ENCODE data around the gene CEMIP2.

Gene CEMIP2

DNA sequence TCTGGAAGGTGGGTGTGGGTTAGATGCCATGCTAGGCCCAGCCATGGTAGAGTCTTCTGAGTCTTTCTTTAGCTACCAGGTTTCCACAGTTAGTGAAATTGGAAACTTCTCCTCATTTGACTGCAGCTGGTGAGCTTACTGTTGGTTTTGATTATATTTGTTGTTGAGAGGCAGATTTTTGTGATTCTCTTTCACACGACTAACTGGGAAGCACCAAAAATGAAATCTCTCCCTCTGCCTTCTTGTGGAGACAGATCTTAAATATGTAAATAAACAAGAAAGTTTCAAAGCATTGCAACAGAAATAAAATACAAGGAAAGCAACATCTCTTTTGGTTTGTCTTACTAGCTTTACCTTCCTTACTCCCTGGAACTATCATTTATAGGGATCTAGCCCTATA, 122.2 kb downstream of the CEMIP2 start:
- no peak for DNase-seq (ENCODE audit: low spot score)

DNA sequence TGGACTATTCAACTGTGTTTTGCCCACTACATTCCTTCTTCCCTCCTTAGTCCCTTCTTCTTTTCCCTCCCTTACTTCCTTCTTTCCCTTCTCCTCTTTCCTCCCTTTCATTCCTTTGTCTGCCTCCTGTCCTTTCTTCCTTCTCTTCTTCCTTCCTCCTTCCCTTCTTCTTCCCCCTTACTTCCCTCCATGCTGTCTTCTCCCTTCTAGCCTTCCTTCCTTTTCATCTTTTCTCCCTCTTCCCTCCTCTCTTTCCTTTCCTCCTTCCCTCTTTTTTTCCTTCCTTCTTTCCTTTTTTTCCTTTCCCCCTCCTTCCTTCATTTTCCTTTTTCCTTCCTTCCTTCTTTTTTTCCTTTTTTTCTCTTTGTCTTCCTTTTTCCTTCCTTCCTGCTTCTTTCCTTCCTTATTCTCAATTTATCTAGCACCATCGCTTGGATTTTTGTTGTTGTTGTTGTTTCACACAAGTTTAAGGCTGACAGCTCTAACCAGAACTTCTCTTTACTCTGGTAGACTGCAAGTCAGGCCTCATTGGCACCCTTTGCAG, 123.4 kb downstream of the CEMIP2 start:
- DNase-seq (ENCODE audit: low spot score) = no peak

DNA sequence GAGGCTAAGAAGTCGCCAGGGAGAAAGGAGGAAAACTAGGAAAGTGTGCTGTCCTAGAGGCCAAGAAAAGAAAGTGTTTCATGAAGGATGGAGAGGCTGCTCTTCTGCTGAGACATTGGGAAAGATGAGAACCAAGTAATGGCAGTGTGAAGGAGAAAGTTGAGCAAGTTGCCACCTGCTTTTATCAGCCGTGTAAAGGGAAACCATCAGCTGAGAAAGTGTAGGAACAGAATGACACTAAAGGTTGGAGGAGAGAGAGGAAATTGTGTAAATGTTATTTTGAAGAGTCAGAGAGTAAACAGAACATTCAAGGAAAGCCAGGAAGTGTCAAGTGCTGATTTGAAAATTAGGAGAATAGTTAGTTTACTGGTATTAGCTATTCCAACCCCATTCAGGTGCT, 125.0 kb downstream of the CEMIP2 start:
- DNase-seq (ENCODE audit: low spot score) = no peak

DNA sequence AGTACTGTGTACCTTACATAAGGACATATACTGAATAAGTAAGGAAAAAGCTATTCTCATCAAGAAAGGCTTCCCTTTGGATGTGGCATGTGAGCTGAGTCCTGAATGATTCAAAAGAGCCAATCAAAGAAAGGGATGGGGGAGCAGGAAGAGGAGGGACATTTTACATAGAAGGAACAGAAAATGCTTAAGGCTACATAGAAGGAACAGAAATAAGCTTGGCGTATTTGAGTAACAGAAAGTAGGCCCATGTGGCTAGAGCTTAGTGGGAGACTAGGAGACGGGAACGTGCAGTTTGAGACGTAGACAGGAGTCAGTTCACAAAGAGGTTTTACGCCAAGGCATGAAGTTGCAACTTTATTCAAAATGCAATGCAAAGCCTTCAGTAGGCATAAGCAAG, 126.3 kb downstream of the CEMIP2 start:
- DNase-seq (ENCODE audit: low spot score) = no peak

DNA sequence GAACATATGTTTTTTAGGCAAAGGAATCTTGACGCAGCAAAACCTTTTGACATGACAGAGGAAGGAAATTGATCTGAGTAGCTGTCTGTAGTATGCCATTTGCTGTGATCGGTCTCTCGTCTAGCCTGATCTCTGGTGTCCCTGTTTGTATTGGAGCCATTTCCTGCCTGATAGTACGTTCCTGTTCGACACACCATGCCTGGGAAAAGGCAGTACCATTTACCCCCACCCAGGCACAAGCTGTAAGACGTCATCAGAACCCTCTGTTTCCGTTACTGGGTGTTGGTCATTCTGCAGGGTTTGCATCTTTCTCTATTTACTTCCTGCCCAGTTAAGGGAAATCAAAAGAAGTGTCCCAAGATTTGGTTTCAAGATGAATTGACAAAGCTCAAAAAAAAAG, 129.7 kb downstream of the CEMIP2 start:
- DNase-seq (ENCODE audit: low spot score) = no peak

DNA sequence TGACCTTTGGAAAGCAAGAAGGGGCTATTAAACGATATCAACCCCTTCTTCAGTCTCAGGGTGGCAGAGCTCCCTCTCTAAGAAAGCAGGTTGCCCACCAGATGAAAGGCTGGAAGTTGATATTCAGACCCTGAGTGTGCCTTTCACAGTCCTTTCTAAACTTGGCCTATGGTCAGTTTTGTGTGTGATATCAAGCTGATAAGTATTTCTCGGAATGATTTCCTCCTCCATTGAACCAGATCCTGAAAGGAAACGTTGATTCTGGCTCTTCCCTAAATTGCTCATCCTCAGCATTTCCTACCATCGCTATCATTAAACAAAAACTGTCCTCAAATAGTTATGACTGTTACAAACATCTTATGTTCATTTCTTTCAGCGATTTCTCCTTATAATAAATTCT, 130.4 kb downstream of the CEMIP2 start:
- no peak for DNase-seq (ENCODE audit: low spot score)

DNA sequence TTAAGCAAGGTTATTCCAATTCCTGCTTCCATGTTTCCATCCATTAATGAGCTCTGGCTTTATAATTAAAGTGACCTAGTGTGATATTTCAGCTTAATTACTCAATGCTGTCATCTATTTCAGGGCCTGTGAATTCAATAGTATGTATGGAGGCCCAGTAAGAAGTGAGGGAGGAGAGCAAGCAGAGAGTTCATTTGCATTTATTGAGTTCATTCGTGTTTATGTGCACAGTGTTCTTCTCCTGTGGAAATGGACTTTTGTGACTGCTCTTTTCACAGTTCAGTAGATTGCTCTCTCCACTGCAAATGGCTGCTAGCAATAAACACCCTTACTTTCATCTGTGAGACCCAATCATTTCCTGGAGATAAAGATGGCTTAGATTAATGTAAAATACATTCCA, 130.9 kb downstream of the CEMIP2 start:
- no peak for DNase-seq (ENCODE audit: low spot score)

DNA sequence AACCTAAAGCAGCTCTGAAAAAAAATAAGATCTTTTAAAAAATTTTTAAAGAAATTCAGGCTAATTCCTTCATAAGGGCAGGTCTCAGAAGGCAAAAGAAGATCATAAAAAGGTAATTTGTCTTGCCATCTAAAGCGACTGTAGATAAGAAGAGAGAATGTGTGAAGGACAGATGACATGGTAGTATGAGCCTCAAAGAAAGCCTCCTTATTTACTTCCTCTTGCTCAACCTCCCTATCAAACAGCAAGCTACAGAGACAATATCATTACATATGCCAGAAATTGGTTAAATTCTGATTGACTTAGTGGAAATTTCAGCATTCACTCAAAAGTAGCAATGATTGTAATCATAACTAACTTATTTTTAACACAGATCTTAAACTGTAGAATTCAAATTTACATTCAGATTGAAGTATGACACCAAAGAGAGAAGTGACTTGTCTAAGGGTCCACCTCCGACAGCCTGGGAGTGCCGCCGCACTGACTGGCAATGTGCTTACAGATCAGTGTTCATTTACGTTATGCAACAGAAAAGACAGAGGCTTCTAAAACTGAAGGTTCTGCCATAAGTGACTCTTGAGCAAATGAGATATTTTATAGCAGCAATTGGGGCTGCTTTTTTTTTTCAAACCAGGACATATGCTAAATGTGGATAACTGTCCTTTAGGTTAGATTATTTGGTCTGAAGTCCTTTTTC, 132.0 kb downstream of the CEMIP2 start:
- DNase-seq (ENCODE audit: low spot score) = no peak

DNA sequence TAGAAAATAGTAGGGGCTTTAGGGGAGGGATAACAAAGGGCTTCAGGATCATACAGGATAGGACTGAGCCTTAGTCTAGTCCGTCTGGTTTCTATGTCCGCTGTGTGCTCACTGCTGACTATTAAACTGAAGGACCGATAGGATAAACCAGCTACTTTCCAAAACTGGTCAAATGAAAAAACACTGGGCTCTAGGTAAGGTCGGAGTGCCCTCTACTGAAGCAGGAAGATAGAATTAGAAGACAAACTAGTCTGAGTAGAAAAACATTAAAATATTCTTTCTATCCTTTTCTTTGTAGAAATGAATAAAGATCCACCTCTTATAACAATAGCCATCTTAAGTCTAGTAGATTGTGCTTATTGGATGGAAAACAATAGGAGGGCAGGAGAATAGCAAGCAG, 133.6 kb downstream of the CEMIP2 start:
- no peak for DNase-seq (ENCODE audit: low spot score)
